ENCODE results near the gene SHOX.

Gene SHOX

DNA sequence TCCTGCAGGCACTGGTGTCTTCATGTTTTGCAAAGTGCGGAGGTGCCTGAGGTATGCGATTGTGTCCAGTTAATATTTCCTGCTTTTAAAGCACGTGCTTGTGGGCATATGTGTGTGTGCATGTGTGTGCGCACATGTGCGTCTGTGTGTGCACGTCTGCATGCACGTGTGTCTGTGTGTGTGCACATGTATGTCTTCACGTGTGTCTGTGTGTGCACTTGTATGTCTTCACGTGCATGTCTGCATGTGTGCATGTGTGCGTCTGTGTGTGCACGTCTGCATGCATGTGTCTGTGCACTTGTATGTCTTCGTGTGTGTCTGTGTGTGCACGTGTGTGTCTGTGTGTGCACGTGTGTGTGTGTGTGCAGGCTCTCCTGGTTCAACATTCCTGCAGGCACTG is 49.5 kb downstream of the SHOX start:
- Mint-ChIP-seq H3K27ac (no peak overlapping the region), H3K4me1 (peaks cover 80% of the 10 kb centered on the region), H3K9me3 (peaks cover 19% of the 10 kb centered on the region), H3K36me3 (ENCODE audit: low read depth) (peaks cover 5% of the 10 kb centered on the region), H3K27me3 (ENCODE audit: low read depth, poor library complexity) (peaks cover 35% of the 10 kb centered on the region), H3K4me3 (peak overlapping the region; percentile 51)
- no peak for DNase-seq
- TF ChIP-seq CTCF (IDR thresholded peaks at IDR 0.05) = no peak

DNA sequence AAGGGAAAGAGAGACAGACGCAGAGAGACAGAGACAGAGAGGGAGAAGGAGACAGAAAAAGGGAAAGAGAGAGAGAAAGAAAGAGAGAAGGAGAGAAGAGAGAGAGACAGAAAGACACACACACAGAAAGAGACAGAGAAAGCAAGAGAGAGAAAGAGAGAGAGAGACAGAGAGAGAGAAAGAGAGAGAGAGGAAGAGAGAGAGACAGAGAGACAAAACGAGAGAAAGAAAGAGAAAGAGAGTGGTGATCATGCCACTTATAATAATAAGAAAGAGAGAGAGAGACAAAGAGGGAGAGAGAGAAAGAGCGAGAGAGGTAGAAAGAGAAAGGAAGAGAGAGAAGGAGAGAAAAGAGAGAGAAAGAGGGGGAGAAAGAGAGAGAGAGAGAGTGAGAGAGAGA is 51.4 kb downstream of the SHOX start:
- H3K4me1 Mint-ChIP-seq = peaks cover 66% of the 10 kb centered on the region
- no peak for TF ChIP-seq CTCF (IDR thresholded peaks at IDR 0.05)
- H3K27ac Mint-ChIP-seq = peak overlapping the region; percentile 63
- H3K27me3 Mint-ChIP-seq (ENCODE audit: low read depth, poor library complexity) = peaks cover 43% of the 10 kb centered on the region
- DNase-seq = no peak
- H3K9me3 Mint-ChIP-seq = peaks cover 31% of the 10 kb centered on the region
- peaks cover 5% of the 10 kb centered on the region for H3K36me3 Mint-ChIP-seq (ENCODE audit: low read depth)
- peak overlapping the region; percentile 9 for H3K4me3 Mint-ChIP-seq

DNA sequence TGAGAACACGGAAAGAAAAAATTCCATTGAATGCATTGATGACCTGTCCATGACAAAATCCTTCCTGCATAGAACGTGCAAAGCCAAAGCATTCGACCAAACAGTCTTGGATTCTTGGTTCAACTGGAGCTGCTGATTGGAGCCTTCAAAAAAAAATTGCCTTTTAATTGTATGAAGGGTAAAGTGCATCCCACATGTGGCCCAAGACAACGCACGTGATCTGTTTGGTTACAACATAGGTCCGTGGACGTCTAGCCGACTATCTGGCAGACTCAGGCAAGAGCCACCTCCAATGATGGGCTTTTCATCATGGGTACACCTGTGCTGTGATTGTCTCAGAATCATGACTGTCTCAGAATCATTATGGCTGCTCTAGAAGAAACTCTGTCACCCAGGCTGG is 52.3 kb downstream of the SHOX start:
- TF ChIP-seq CTCF (IDR thresholded peaks at IDR 0.05) = no peak
- Mint-ChIP-seq H3K36me3 (ENCODE audit: low read depth) (peaks cover 5% of the 10 kb centered on the region), H3K4me3 (no peak overlapping the region), H3K27me3 (ENCODE audit: low read depth, poor library complexity) (peaks cover 43% of the 10 kb centered on the region), H3K9me3 (peaks cover 31% of the 10 kb centered on the region), H3K27ac (no peak overlapping the region), H3K4me1 (peaks cover 58% of the 10 kb centered on the region)
- DNase-seq = no peak

GRCh38 chrX:683576-683975 is 53.0 kb downstream of the SHOX start:
- Mint-ChIP-seq H3K27ac (no peak overlapping the region), H3K4me1 (peaks cover 56% of the 10 kb centered on the region), H3K9me3 (peaks cover 31% of the 10 kb centered on the region), H3K27me3 (ENCODE audit: low read depth, poor library complexity) (peaks cover 43% of the 10 kb centered on the region), H3K4me3 (no peak overlapping the region), H3K36me3 (ENCODE audit: low read depth) (peaks cover 5% of the 10 kb centered on the region)
- no peak for TF ChIP-seq CTCF (IDR thresholded peaks at IDR 0.05)
- no peak for DNase-seq

DNA sequence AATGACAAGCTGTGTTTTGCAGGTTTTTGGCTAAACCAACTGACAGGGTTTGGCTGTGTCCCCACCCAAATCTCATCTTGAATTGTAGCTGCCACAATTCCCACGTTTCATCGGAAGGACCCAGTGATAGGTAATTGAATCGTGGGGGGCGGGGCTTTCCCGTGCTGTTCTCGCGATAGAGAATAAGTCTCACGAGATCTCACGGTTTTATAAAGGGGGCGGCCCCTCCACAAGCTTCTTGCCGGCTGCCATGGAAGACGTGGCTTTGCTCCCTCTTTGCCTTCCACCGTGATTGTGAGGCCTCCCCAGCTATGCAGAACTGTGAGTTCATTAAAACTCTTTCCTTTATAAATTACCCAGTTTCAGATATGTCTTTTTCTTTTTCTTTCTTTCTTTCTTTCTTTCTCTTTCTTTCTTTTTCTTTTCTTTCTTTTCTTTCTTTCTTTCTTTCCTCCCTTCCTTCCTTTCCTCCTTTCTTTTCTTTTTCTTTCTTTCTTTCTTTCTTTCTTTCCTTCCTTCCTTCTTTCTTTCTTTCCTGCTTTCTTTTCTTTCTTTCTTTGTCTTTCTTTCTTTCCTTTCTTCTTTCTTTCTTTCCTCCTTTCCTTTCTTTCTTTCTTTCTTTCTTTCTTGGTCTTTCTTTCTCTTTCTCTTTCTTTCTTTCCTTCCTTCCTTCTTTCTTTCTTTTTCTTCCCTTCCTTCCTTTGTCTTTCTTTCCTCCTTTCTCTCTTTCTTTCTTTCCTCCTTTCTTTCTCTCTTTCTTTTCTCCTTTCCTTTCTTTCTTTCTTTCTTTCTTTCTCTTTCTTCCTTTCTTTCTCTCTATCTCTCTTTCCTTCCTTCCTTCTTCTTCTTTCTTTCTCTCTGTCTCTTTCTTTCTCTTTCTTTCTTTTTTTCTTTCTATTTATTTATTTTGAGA is 54.8 kb downstream of the SHOX start:
- no peak for DNase-seq
- peaks cover 5% of the 10 kb centered on the region for H3K36me3 Mint-ChIP-seq (ENCODE audit: low read depth)
- peaks cover 36% of the 10 kb centered on the region for H3K27me3 Mint-ChIP-seq (ENCODE audit: low read depth, poor library complexity)
- TF ChIP-seq CTCF (IDR thresholded peaks at IDR 0.05) = no peak
- peaks cover 31% of the 10 kb centered on the region for H3K9me3 Mint-ChIP-seq
- H3K27ac Mint-ChIP-seq = no peak overlapping the region
- no peak overlapping the region for H3K4me3 Mint-ChIP-seq
- H3K4me1 Mint-ChIP-seq = peaks cover 38% of the 10 kb centered on the region

DNA sequence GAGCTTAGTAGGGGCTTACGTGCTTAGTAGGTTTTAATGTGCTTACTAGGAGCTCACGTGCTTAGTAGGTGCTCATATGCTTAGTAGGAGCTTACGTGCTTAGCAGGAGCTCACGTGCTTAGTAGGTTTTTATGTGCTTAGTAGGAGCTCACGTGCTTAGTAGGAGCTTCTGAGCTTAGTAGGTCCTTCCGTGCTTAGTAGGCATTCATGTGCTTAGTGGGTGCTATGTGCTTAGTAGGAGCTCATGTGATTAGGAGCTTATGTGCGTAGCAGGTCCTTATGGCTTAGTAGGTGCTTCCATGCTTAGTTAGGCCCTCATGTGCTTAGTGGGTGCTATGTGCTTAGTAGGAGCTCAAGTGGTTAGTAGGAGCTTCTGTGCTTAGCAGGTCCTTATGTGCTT is 59.4 kb downstream of the SHOX start:
- H3K27ac Mint-ChIP-seq = no peak overlapping the region
- TF ChIP-seq CTCF (IDR thresholded peaks at IDR 0.05) = no peak

More for the DNA sequence above, 59.4 kb downstream of the SHOX start:
- Mint-ChIP-seq H3K36me3 (ENCODE audit: low read depth) (no peaks in the 10 kb centered on the region), H3K27me3 (ENCODE audit: low read depth, poor library complexity) (peaks cover 28% of the 10 kb centered on the region), H3K4me1 (peaks cover 6% of the 10 kb centered on the region), H3K4me3 (no peak overlapping the region), H3K9me3 (peaks cover 22% of the 10 kb centered on the region)
- no peak for DNase-seq

Data from nephron progenitor cell (in vitro differentiated cells).